Ectodermal cell (in vitro differentiated cells): ENCODE results near the gene CBS.
"Not testable (repeated sequence)": the region's sequence is repeated elsewhere in the genome, so short reads cannot be mapped to it uniquely, and the experiment has no call there.

ENCODE experiments used
- H3K27ac ChIP-seq: 2 replicates; pipeline ENCODE4 v1.7.0; 2013; ENCODE audit warnings: mild to moderate bottlenecking, low read depth, low read length; ENCODE audit not compliant: insufficient read depth, poor library complexity, severe bottlenecking
- H3K27me3 ChIP-seq: 2 replicates; pipeline ENCODE4 v1.7.0; 2013; ENCODE audit warnings: mild to moderate bottlenecking, low read length; ENCODE audit not compliant: insufficient read depth, control insufficient read depth, poor library complexity, severe bottlenecking
- H3K36me3 ChIP-seq: one replicate; pipeline ENCODE4 v1.7.0; 2013; ENCODE audit warnings: low read length; ENCODE audit not compliant: control insufficient read depth, insufficient read depth
- H3K4me1 ChIP-seq: one replicate; pipeline ENCODE4 v1.7.0; 2013; ENCODE audit warnings: low read length; ENCODE audit not compliant: control insufficient read depth, insufficient read depth
- H3K4me3 ChIP-seq: 2 replicates; pipeline ENCODE4 v1.7.0; 2013; ENCODE audit warnings: low read depth, low read length, control low read depth; ENCODE audit not compliant: insufficient read depth
- H3K9me3 ChIP-seq: 2 replicates; pipeline ENCODE4 v1.7.0; 2013; ENCODE audit warnings: mild to moderate bottlenecking, low read length, moderate library complexity; ENCODE audit not compliant: control insufficient read depth
- WGBS, 2 experiments: methylation state at CpG; one replicate each; pipeline ENCODE4 v1.1.7; 2013; ENCODE audit warnings: missing lambda C conversion rate in 2 of 2; 5-methylcytosine and 5-hydroxymethylcytosine counted together

The CBS gene

GRCh38 chr21:43068065-43068464, 7.6 kb downstream of the CBS start:
- H3K4me3 ChIP-seq, H3K9me3 ChIP-seq, H3K4me1 ChIP-seq, H3K27me3 ChIP-seq, H3K27ac ChIP-seq, H3K36me3 ChIP-seq: not testable (repeated sequence)
- WGBS, 2 experiments: 95 to 100% methylated on average over 4 of the region's 12 CpGs

- WGBS, 2 experiments: 95% methylated on average over 8 of the region's 12 CpGs; no CpG with 5 or more reads in 1 of the 2 experiments
- H3K36me3 ChIP-seq, H3K9me3 ChIP-seq: not testable (repeated sequence)
Measured at GRCh38 chr21:43066690-43067089, 8.9 kb downstream of the CBS start.

GRCh38 chr21:43065991-43066390, 9.6 kb downstream of the CBS start:
- not testable (repeated sequence) for H3K36me3 ChIP-seq, H3K27me3 ChIP-seq, H3K9me3 ChIP-seq, H3K4me1 ChIP-seq, H3K4me3 ChIP-seq, H3K27ac ChIP-seq
- WGBS, 2 experiments: 87 to 91% methylated on average over 8 of the region's 30 CpGs

More at GRCh38 chr21:43066690-43067089, 8.9 kb downstream of the CBS start:
- not testable (repeated sequence) for H3K27ac ChIP-seq, H3K4me3 ChIP-seq, H3K4me1 ChIP-seq, H3K27me3 ChIP-seq

GRCh38 chr21:43064265-43064917, 11.2 kb downstream of the CBS start:
- no CpG with 5 or more reads among the region's 22 CpGs for WGBS, 2 experiments
- not testable (repeated sequence) for H3K36me3 ChIP-seq, H3K4me1 ChIP-seq, H3K9me3 ChIP-seq, H3K4me3 ChIP-seq, H3K27me3 ChIP-seq, H3K27ac ChIP-seq

- not testable (repeated sequence) for H3K4me1 ChIP-seq, H3K27ac ChIP-seq, H3K4me3 ChIP-seq, H3K9me3 ChIP-seq, H3K36me3 ChIP-seq, H3K27me3 ChIP-seq
- 100% methylated on average over 1 of the region's 28 CpGs; no CpG with 5 or more reads in 1 of the 2 experiments for WGBS, 2 experiments
Measured at GRCh38 chr21:43062955-43063664, 12.5 kb downstream of the CBS start.

- not testable (repeated sequence) for H3K27ac ChIP-seq, H3K4me3 ChIP-seq, H3K36me3 ChIP-seq, H3K9me3 ChIP-seq, H3K27me3 ChIP-seq, H3K4me1 ChIP-seq
- WGBS, 2 experiments: no CpG with 5 or more reads among the region's 13 CpGs
Measured at GRCh38 chr21:43053112-43053511, 22.5 kb downstream of the CBS start.

GRCh38 chr21:43045876-43046821, 29.5 kb downstream of the CBS start:
- H3K27me3 ChIP-seq, H3K4me1 ChIP-seq, H3K36me3 ChIP-seq, H3K27ac ChIP-seq, H3K9me3 ChIP-seq, H3K4me3 ChIP-seq: not testable (repeated sequence)
- WGBS, 2 experiments: 77 to 80% methylated on average over 15 to 16 of the region's 21 CpGs

GRCh38 chr21:43045165-43045875, 30.3 kb downstream of the CBS start:
- not testable (repeated sequence) for H3K36me3 ChIP-seq, H3K27me3 ChIP-seq, H3K4me1 ChIP-seq, H3K9me3 ChIP-seq, H3K4me3 ChIP-seq, H3K27ac ChIP-seq
- 86 to 91% methylated on average over 6 of the region's 17 CpGs for WGBS, 2 experiments

GRCh38 chr21:43044547-43044946, 31.1 kb downstream of the CBS start:
- not testable (repeated sequence) for H3K4me3 ChIP-seq, H3K36me3 ChIP-seq, H3K27me3 ChIP-seq, H3K9me3 ChIP-seq, H3K4me1 ChIP-seq, H3K27ac ChIP-seq
- 88% methylated on average over 10 to 11 of the region's 14 CpGs for WGBS, 2 experiments

GRCh38 chr21:43043291-43043690, 32.3 kb downstream of the CBS start:
- 90 to 96% methylated on average over 10 of the region's 14 CpGs for WGBS, 2 experiments
- H3K27me3 ChIP-seq, H3K36me3 ChIP-seq, H3K27ac ChIP-seq, H3K4me3 ChIP-seq, H3K9me3 ChIP-seq, H3K4me1 ChIP-seq: not testable (repeated sequence)
